ENCODE data around the gene ZNF689. TPM values are rescaled to one million over a fixed set of nuclear protein-coding genes. Genes with fewer than 3 reads are reported as not detected.
"Not testable (repeated sequence)": the region's sequence is repeated elsewhere in the genome, so short reads cannot be mapped to it uniquely, and the experiment has no call there.

The ZNF689 gene
- total RNA-seq, 6 experiments from 2014 or later = 3.9 to 5.8 (median 4.4) TPM

DNA sequence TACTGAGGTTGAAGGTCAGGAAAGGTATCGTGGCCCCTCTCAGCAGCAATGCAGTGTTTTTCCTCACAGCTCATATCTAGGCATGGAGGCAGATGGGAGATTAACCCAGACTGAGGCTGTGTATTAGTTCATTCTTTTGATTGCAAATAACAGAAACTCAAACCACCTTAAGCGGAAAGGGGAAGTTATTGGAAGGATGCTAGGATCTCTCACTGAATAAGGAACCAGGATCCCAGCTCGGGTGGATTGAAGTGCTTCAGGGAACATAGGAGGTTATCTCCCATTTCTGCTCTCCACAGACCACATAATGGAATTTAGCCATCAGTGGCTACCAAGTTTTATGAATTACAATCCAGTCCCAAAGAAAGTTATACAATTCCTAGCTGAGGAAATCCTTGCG, 8.2 kb downstream of the ZNF689 start:
- H3K27me3 ChIP-seq = no peaks in the 10 kb centered on the region
- no peak for DNase-seq
- ATAC-seq = no peak
- H3K4me3 ChIP-seq = no peak overlapping the region
- intact Hi-C loops (cut with DNase I) = no loop called here
- no peak overlapping the region for H3K27ac ChIP-seq
- WGBS (ENCODE audit: insufficient coverage, low coverage, low lambda C conversion rate, missing lambda C conversion rate) = 50% methylated on average over 3 of the region's 4 CpGs
- no peaks in the 10 kb centered on the region for H3K9me3 ChIP-seq
- TF ChIP-seq CTCF (IDR thresholded peaks at IDR 0.05) (no peak), POLR2A (IDR thresholded peaks at IDR 0.05) (no peak)
- peaks cover 0 to 28% (median 14%) of the 10 kb centered on the region in 4 donors for H3K4me1 ChIP-seq
- H3K36me3 ChIP-seq = peaks cover 0 to 8% (median 5%) of the 10 kb centered on the region in 4 donors

- H3K4me3 ChIP-seq = no peak overlapping the region
- TF ChIP-seq CTCF (IDR thresholded peaks at IDR 0.05) = no peak
- H3K9me3 ChIP-seq = no peaks in the 10 kb centered on the region
- no peak overlapping the region for H3K27ac ChIP-seq
- H3K4me1 ChIP-seq = peaks cover 0 to 28% (median 14%) of the 10 kb centered on the region in 4 donors
- intact Hi-C loops (cut with DNase I) = no loop called here
- no peaks in the 10 kb centered on the region for H3K27me3 ChIP-seq
- peaks cover 0 to 7% (median 2%) of the 10 kb centered on the region in 4 donors for H3K36me3 ChIP-seq
- DNase-seq (no peak), ATAC-seq (no peak)
- 90% methylated on average over 1 of the region's 2 CpGs for WGBS (ENCODE audit: insufficient coverage, low coverage, low lambda C conversion rate, missing lambda C conversion rate)
Observed at GRCh38 chr16:30600929-30601328, 9.3 kb downstream of the ZNF689 start.

GRCh38 chr16:30600215-30600614, 10.0 kb downstream of the ZNF689 start:
- TF ChIP-seq CTCF (IDR thresholded peaks at IDR 0.05) (no peak), POLR2A (IDR thresholded peaks at IDR 0.05) (no peak)
- H3K27ac ChIP-seq = no peak overlapping the region
- peaks cover 0 to 23% (median 10%) of the 10 kb centered on the region in 4 donors for H3K4me1 ChIP-seq
- H3K9me3 ChIP-seq = no peaks in the 10 kb centered on the region
- DNase-seq = no peak
- ATAC-seq = no peak
- no peak overlapping the region for H3K4me3 ChIP-seq
- H3K27me3 ChIP-seq = no peaks in the 10 kb centered on the region
- intact Hi-C loops (cut with DNase I) = no loop called here
- 91% methylated on average over 3 of the region's 3 CpGs for WGBS (ENCODE audit: insufficient coverage, low coverage, low lambda C conversion rate, missing lambda C conversion rate)
- H3K36me3 ChIP-seq = peaks cover 0 to 2% (median 0%) of the 10 kb centered on the region in 4 donors

DNA sequence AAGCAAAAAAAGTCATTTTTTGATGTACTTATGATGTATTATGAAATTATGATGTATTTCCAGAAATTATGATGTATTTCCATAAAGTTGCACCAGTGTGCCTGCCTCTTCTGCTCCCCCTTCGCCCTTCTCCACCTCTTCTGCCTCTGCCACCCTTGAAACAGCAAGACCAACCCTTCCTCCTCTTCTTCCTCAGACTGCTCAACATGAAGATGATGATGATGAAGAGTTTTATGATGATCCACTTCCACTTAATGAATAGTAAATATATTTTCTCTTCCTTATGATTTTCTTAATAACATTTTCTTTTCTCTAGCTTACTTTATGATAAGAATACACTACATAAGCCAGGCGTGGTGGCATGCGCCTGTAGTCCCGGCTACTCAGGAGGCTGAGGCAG, 17.3 kb downstream of the ZNF689 start:
- ATAC-seq (no peak), DNase-seq (no peak)
- Histone ChIP-seq H3K9me3 (no peaks in the 10 kb centered on the region), H3K27me3 (no peaks in the 10 kb centered on the region), H3K27ac (no peak overlapping the region), H3K4me3 (no peak overlapping the region), H3K4me1 (no peaks in the 10 kb centered on the region), H3K36me3 (no peaks in the 10 kb centered on the region)
- intact Hi-C loops (cut with DNase I) = no loop called here
- WGBS (ENCODE audit: insufficient coverage, low coverage, low lambda C conversion rate, missing lambda C conversion rate) = 95% methylated on average over 4 of the region's 4 CpGs
- TF ChIP-seq CTCF (IDR thresholded peaks at IDR 0.05) = no peak
- TF ChIP-seq POLR2A (IDR thresholded peaks at IDR 0.05) = no peak

DNA sequence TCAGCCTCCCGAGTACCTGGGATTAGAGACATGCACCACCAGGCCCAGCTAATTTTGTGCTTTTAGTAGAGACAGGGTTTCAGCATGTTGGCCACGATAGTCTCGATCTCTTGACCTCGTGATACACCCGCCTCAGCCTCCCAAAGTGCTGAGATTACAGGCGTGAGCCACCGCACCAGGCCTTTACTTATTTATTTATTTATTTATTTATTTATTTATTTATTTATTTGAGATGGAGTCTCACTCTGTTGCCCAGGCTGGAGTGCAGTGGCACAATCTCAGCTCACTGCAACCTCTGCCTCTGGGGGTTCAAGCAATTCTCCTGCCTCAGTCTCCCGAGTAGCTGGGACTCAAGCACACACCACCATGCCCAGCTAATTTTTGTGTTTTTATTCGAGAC, 19.3 kb downstream of the ZNF689 start:
- H3K4me1 ChIP-seq; H3K27me3 ChIP-seq; H3K36me3 ChIP-seq; DNase-seq; H3K27ac ChIP-seq; ATAC-seq; H3K9me3 ChIP-seq; intact Hi-C loops (cut with DNase I); H3K4me3 ChIP-seq: not testable (repeated sequence)
- 97% methylated on average over 9 of the region's 9 CpGs for WGBS (ENCODE audit: insufficient coverage, low coverage, low lambda C conversion rate, missing lambda C conversion rate)

- DNase-seq; ATAC-seq; intact Hi-C loops (cut with DNase I); H3K9me3 ChIP-seq; H3K4me3 ChIP-seq; H3K27ac ChIP-seq; H3K4me1 ChIP-seq; H3K36me3 ChIP-seq; H3K27me3 ChIP-seq: not testable (repeated sequence)
- WGBS (ENCODE audit: insufficient coverage, low coverage, low lambda C conversion rate, missing lambda C conversion rate) = 100% methylated on average over 2 of the region's 2 CpGs
Observed at GRCh38 chr16:30589582-30589981, 20.6 kb downstream of the ZNF689 start.
